Astrocyte (in vitro differentiated cells and primary cell): ENCODE data around the gene SLC25A41. TPM values are rescaled to one million over a fixed set of nuclear protein-coding genes. Genes with fewer than 3 reads are reported as not detected.
A peak's percentile ranks its signal among the peaks of the same experiment; 100 is the strongest.

Experiments used
- DNase-seq: peaks from one replicate; pipeline ENCODE4 v3.0.0-alpha.2; 2010; ENCODE audit warnings: low read depth
- FAIRE-seq: peaks from 2 replicates; lab custom pipeline; 2011; peaks lifted over from hg19 to GRCh38; lab: Jason Lieb, UNC
- H2AFZ ChIP-seq: 2 replicates; pipeline ENCODE4 v1.6.0; 2012; ENCODE audit warnings: low read depth, low read length, inconsistent platforms
- H3K27ac ChIP-seq: 2 replicates; pipeline ENCODE4 v1.5.1; 2011; ENCODE audit warnings: low read depth, low read length, inconsistent platforms
- H3K27me3 ChIP-seq: 2 replicates; pipeline ENCODE4 v1.6.0; 2011; ENCODE audit warnings: low read length, inconsistent platforms; ENCODE audit not compliant: insufficient read depth
- H3K36me3 ChIP-seq: 2 replicates; pipeline ENCODE4 v1.5.1; 2011; ENCODE audit warnings: low read length, inconsistent platforms; ENCODE audit not compliant: insufficient read depth
- H3K4me1 ChIP-seq: 2 replicates; pipeline ENCODE4 v1.5.1; 2011; ENCODE audit warnings: low read length, inconsistent platforms; ENCODE audit not compliant: insufficient read depth
- H3K4me2 ChIP-seq: 2 replicates; pipeline ENCODE4 v1.6.0; 2012; ENCODE audit warnings: low read length, inconsistent platforms
- H3K4me3 ChIP-seq: 2 replicates; pipeline ENCODE4 v1.5.1; 2011; ENCODE audit warnings: low read depth, mild to moderate bottlenecking, low read length, inconsistent platforms; ENCODE audit not compliant: insufficient read depth
- H3K79me2 ChIP-seq: 2 replicates; pipeline ENCODE4 v1.6.0; 2012; ENCODE audit warnings: mild to moderate bottlenecking, low read length, inconsistent platforms; ENCODE audit not compliant: insufficient read depth
- H3K9ac ChIP-seq: 2 replicates; pipeline ENCODE4 v1.6.0; 2012; ENCODE audit warnings: mild to moderate bottlenecking, low read length, inconsistent platforms
- H3K9me3 ChIP-seq: 2 replicates; pipeline ENCODE4 v1.5.1; 2012; ENCODE audit warnings: low read depth, mild to moderate bottlenecking, low read length, inconsistent platforms; ENCODE audit not compliant: insufficient read depth
- H4K20me1 ChIP-seq: 2 replicates; pipeline ENCODE4 v1.6.0; 2012; ENCODE audit warnings: low read length, inconsistent platforms; ENCODE audit not compliant: insufficient read depth
- H3K27ac Mint-ChIP-seq: one replicate; pipeline ENCODE4 v1.8.0; 2021; ENCODE audit warnings: mild to moderate bottlenecking, mixed read lengths; ENCODE audit not compliant: unreplicated experiment
- H3K27me3 Mint-ChIP-seq: one replicate; pipeline ENCODE4 v1.8.0; 2021; ENCODE audit warnings: low read depth, mixed read lengths; ENCODE audit not compliant: unreplicated experiment
- H3K36me3 Mint-ChIP-seq: one replicate; pipeline ENCODE4 v1.8.0; 2021; ENCODE audit warnings: low read depth, mixed read lengths; ENCODE audit not compliant: unreplicated experiment
- H3K4me1 Mint-ChIP-seq: one replicate; pipeline ENCODE4 v1.8.0; 2021; ENCODE audit warnings: low read depth, mixed read lengths; ENCODE audit not compliant: unreplicated experiment
- H3K4me3 Mint-ChIP-seq: one replicate; pipeline ENCODE4 v1.8.0; 2021; ENCODE audit warnings: mild to moderate bottlenecking, moderate library complexity, mixed read lengths; ENCODE audit not compliant: unreplicated experiment
- H3K9me3 Mint-ChIP-seq: one replicate; pipeline ENCODE4 v1.8.0; 2021; ENCODE audit warnings: mild to moderate bottlenecking, mixed read lengths; ENCODE audit not compliant: unreplicated experiment
- CTCF ChIP-seq: IDR thresholded peaks from 2 replicates; pipeline ENCODE4 v1.5.1; 2011; ENCODE audit warnings: low read depth, mild to moderate bottlenecking, inconsistent platforms, low read length, moderate library complexity; ENCODE audit not compliant: insufficient read depth
- EZH2 ChIP-seq: IDR thresholded peaks from 2 replicates; pipeline ENCODE4 v1.6.1; 2012; ENCODE audit warnings: mild to moderate bottlenecking, low read length, inconsistent platforms; ENCODE audit not compliant: insufficient read depth
- total RNA-seq: library from RNA; stranded (reverse); gene quantifications from 2 replicates; pipeline ENCODE4 v1.2.1, GENCODE V29; 2021

Gene SLC25A41
- total RNA-seq, 1 donor from 2014 or later, result 0.75 TPM

GRCh38 chr19:6481541-6482342 lies 48.2 kb upstream of the SLC25A41 start, which contains the start of gene DENND1C:
Gene DENND1C, minus strand, starts transcription at chr19:6481787. Its CDS starts 92 bp downstream, at chr19:6481695.
- Mint-ChIP-seq H3K4me1 (no peaks in the 10 kb centered on the region), H3K27ac (no peak within 1 kb of the TSS), H3K27me3 (peaks cover 4% of the 10 kb centered on the region), H3K9me3 (no peaks in the 10 kb centered on the region), H3K4me3 (no peak within 1 kb of the TSS), H3K36me3 (no peaks in the 10 kb centered on the region)
- FAIRE-seq (no peak), DNase-seq (no peak)
- Histone ChIP-seq H3K9ac (no peak within 1 kb of the TSS), H3K79me2 (no peaks in the 10 kb centered on the region), H3K9me3 (no peaks in the 10 kb centered on the region), H3K27me3 (no peaks in the 10 kb centered on the region), H3K4me2 (peak within 1 kb of the TSS; percentile 33), H3K36me3 (no peaks in the 10 kb centered on the region), H3K27ac (no peak within 1 kb of the TSS), H4K20me1 (no peaks in the 10 kb centered on the region), H2AFZ (peak within 1 kb of the TSS; percentile 63), H3K4me1 (no peaks in the 10 kb centered on the region), H3K4me3 (no peak within 1 kb of the TSS)
- TF ChIP-seq CTCF (peak; percentile 18), EZH2 (no peak)

- H3K79me2 ChIP-seq, result no peaks in the 10 kb centered on the region
- no peak for DNase-seq
- H4K20me1 ChIP-seq, result no peaks in the 10 kb centered on the region
- H3K27me3 Mint-ChIP-seq, result peaks cover 10% of the 10 kb centered on the region
- H3K9ac ChIP-seq, result no peak overlapping the region
- no peak overlapping the region for H3K4me3 Mint-ChIP-seq
- H3K27ac ChIP-seq, result no peak overlapping the region
- no peaks in the 10 kb centered on the region for H3K4me1 Mint-ChIP-seq
- H3K36me3 ChIP-seq, result no peaks in the 10 kb centered on the region
- H3K4me2 ChIP-seq, result peak overlapping the region; percentile 33
- H2AFZ ChIP-seq, result no peak overlapping the region
- H3K27me3 ChIP-seq, result no peaks in the 10 kb centered on the region
- no peaks in the 10 kb centered on the region for H3K9me3 ChIP-seq
- no peaks in the 10 kb centered on the region for H3K4me1 ChIP-seq
- TF ChIP-seq CTCF (no peak), EZH2 (no peak)
- H3K27ac Mint-ChIP-seq, result no peak overlapping the region
- no peak for FAIRE-seq
- no peak overlapping the region for H3K4me3 ChIP-seq
- no peaks in the 10 kb centered on the region for H3K36me3 Mint-ChIP-seq
- H3K9me3 Mint-ChIP-seq, result no peaks in the 10 kb centered on the region
These were observed 47.4 kb upstream of the SLC25A41 start for GRCh38 chr19:6480848-6481415.
